AG04450 (cell line): Measurements from ENCODE around the gene PPID. TPM values are rescaled to one million over a fixed set of nuclear protein-coding genes. Genes with fewer than 3 reads are reported as not detected.
"Not testable (repeated sequence)": the region's sequence is repeated elsewhere in the genome, so short reads cannot be mapped to it uniquely, and the experiment has no call there.

Experiments
- CTCF ChIA-PET: fragments of 300-600, 350-600 bp; formaldehyde crosslinking; extraction: SDS; loops from one replicate; lab custom pipeline; 2022; ENCODE audit warnings: antibody characterized with exemption, inconsistent platforms; lab: Charles Lee
- POLR2A ChIA-PET: fragments of 350-600 bp; formaldehyde crosslinking; extraction: SDS; loops from one replicate; lab custom pipeline; 2021; ENCODE audit warnings: antibody characterized with exemption, inconsistent platforms; lab: Yijun Ruan, JAX
- DNase-seq: peaks from one replicate; pipeline ENCODE4 v3.0.0-alpha.2; 2011; ENCODE audit warnings: low read depth, low spot score
- H3K27ac ChIP-seq: one replicate; pipeline ENCODE4 v1.5.1; 2012; ENCODE audit warnings: low read depth, low read length, control low read depth
- H3K27me3 ChIP-seq: one replicate; pipeline ENCODE4 v1.6.0; 2012; ENCODE audit warnings: low read length; ENCODE audit not compliant: control insufficient read depth, insufficient read depth
- H3K4me3 ChIP-seq: 2 replicates; pipeline ENCODE4 v1.5.1; 2011; ENCODE audit warnings: mild to moderate bottlenecking, low read depth, low read length, control low read depth
- H3K9me3 ChIP-seq: 2 replicates; pipeline ENCODE4 v1.5.1; 2012; ENCODE audit warnings: low read length; ENCODE audit not compliant: control insufficient read depth, insufficient read depth
- polyA plus RNA-seq: library from polyadenylated mRNA; depleted of rRNA; stranded (reverse); fragments of >200 nt; gene quantifications from 2 replicates; pipeline ENCODE4 v1.2.3, GENCODE V29; 2011; rRNA removed
- small RNA-seq: library from RNA; depleted of rRNA; stranded (forward); fragments of <200 nt; gene quantifications from one replicate; pipeline ENCODE3, GENCODE V24; 2012; ENCODE audit warnings: low read depth; ENCODE audit not compliant: insufficient read length

The PPID gene
- polyA plus RNA-seq, 1 experiment: 22.9 TPM

- POLR2A ChIA-PET: not testable (repeated sequence)
These were observed 59.9 kb downstream of the PPID start for GRCh38 chr4:158663255-158663654.

More at GRCh38 chr4:158663255-158663654, 59.9 kb downstream of the PPID start:
- DNase-seq, H3K27me3 ChIP-seq, H3K9me3 ChIP-seq, H3K27ac ChIP-seq, CTCF ChIA-PET, H3K4me3 ChIP-seq: not testable (repeated sequence)

Small RNA genes within 50 kb of the gene (small RNA-seq; reads per million reads assigned to genes)
- not detected for gene RF00012

Other genes starting within 250 kb of the PPID start
- 0.02 TPM in 1 of 2 replicates, not detected in the other for gene RXFP1, start 201.5 kb downstream of the PPID start, polyA plus RNA-seq
- 13.8 and 15.7 TPM in 2 replicates for gene C4orf46, start 51.5 kb downstream of the PPID start, polyA plus RNA-seq
- 26.9 and 35.2 TPM in 2 replicates for gene ETFDH, start 51.1 kb downstream of the PPID start, polyA plus RNA-seq
- gene FNIP2, start 45.6 kb upstream of the PPID start, polyA plus RNA-seq: 8.4 and 9.8 TPM in 2 replicates